Measurements from ENCODE around the gene PRDM15.

Gene PRDM15

GRCh38 chr21:41778930-41779600 is 100.1 kb downstream of the PRDM15 start:
- in situ Hi-C loops (cut with MboI; ENCODE audit: low sequenced_read_pairs, unreplicated experiment): no loop called here
- no peak for TF ChIP-seq CTCF (IDR thresholded peaks at IDR 0.05; ENCODE audit: borderline replicate concordance, control extremely low read depth, extremely low read depth, insufficient read depth, missing control alignments)

GRCh38 chr21:41777951-41778815 is 101.0 kb downstream of the PRDM15 start:
- in situ Hi-C loops (cut with MboI; ENCODE audit: low sequenced_read_pairs, unreplicated experiment): no loop called here
- no peak for DNase-seq (ENCODE audit: low spot score)
- TF ChIP-seq CTCF (IDR thresholded peaks at IDR 0.05; ENCODE audit: borderline replicate concordance, control extremely low read depth, extremely low read depth, insufficient read depth, missing control alignments): peak; percentile 14

More at GRCh38 chr21:41778930-41779600, 100.1 kb downstream of the PRDM15 start:
- DNase-seq (ENCODE audit: low spot score): no peak

GRCh38 chr21:41776778-41777177 is 102.4 kb downstream of the PRDM15 start:
- no peak for DNase-seq (ENCODE audit: low spot score)

GRCh38 chr21:41775149-41775472 is 104.0 kb downstream of the PRDM15 start:
- no peak for DNase-seq (ENCODE audit: low spot score)
- in situ Hi-C loops (cut with MboI; ENCODE audit: low sequenced_read_pairs, unreplicated experiment): no loop called here
- TF ChIP-seq CTCF (IDR thresholded peaks at IDR 0.05; ENCODE audit: borderline replicate concordance, control extremely low read depth, extremely low read depth, insufficient read depth, missing control alignments): no peak

More at GRCh38 chr21:41776778-41777177, 102.4 kb downstream of the PRDM15 start:
- in situ Hi-C loops (cut with MboI; ENCODE audit: low sequenced_read_pairs, unreplicated experiment): no loop called here
- TF ChIP-seq CTCF (IDR thresholded peaks at IDR 0.05; ENCODE audit: borderline replicate concordance, control extremely low read depth, extremely low read depth, insufficient read depth, missing control alignments): no peak

GRCh38 chr21:41774467-41775148 is 104.5 kb downstream of the PRDM15 start:
- DNase-seq (ENCODE audit: low spot score): no peak
- TF ChIP-seq CTCF (IDR thresholded peaks at IDR 0.05; ENCODE audit: borderline replicate concordance, control extremely low read depth, extremely low read depth, insufficient read depth, missing control alignments): no peak
- in situ Hi-C loops (cut with MboI; ENCODE audit: low sequenced_read_pairs, unreplicated experiment): no loop called here

GRCh38 chr21:41772351-41773080 is 106.6 kb downstream of the PRDM15 start:
- TF ChIP-seq CTCF (IDR thresholded peaks at IDR 0.05; ENCODE audit: borderline replicate concordance, control extremely low read depth, extremely low read depth, insufficient read depth, missing control alignments): no peak
- in situ Hi-C loops (cut with MboI; ENCODE audit: low sequenced_read_pairs, unreplicated experiment): no loop called here
- DNase-seq (ENCODE audit: low spot score): no peak

Measured in GM13976 (cell line).